Tibial artery (tissue), 4 donors: Measurements from ENCODE around the gene TXNRD2.

ENCODE experiments used
- DNase-seq, 2 donors: peaks; one replicate each; pipeline ENCODE4 v3.0.0-alpha.2; 2019
- H3K27ac ChIP-seq, 2 donors: fragments of 200-600 bp; sonication (generic) in 1 of 2; 1 replicate in 1 of 2; 2 replicates in 1 of 2; pipeline ENCODE4 v1.5.1; 2018 to 2019; ENCODE audit warnings: mild to moderate bottlenecking in 1 of 2
- H3K27me3 ChIP-seq, 2 donors: fragments of 200-600 bp; sonication (generic) in 1 of 2; one replicate each; pipeline versions ENCODE4 v1.5.1 to v1.6.0; 2016 to 2019
- H3K36me3 ChIP-seq, 3 donors: fragments of 200-600 bp; sonication (generic) in 2 of 3; one replicate each; pipeline ENCODE4 v1.5.1; 2016 to 2019; ENCODE audit warnings: mild to moderate bottlenecking in 2 of 3
- H3K4me1 ChIP-seq, 4 donors: fragments of 200-600 bp; sonication (generic) in 2 of 4; 1 replicate in 3 of 4; 2 replicates in 1 of 4; pipeline ENCODE4 v1.5.1; 2016 to 2019
- H3K4me3 ChIP-seq, 2 donors: fragments of 200-600 bp; sonication (generic) in 1 of 2; 1 replicate in 1 of 2; 2 replicates in 1 of 2; pipeline ENCODE4 v1.5.1; 2018 to 2019; ENCODE audit warnings: mild to moderate bottlenecking in 2 of 2
- H3K9me3 ChIP-seq, 3 donors: fragments of 200-600 bp; sonication (generic) in 1 of 3; one replicate each; pipeline ENCODE4 v1.5.1; 2016 to 2019
- intact Hi-C: fragments of 100-400 bp; cut with DNase I; formaldehyde crosslinking; loops from one replicate; pipeline ENCODE4 v1.15.0; 2023; ENCODE audit warnings: low total_unique reads
- TF ChIP-seq, protein P1 (sequence below), 2 experiments: fragments of 200-600 bp in 1 of 2; fragments of 450-650 bp in 1 of 2; IDR thresholded peaks; one replicate each; pipeline ENCODE4 v1.5.1; 2017 to 2019; ENCODE audit warnings: antibody characterized with exemption in 2 of 2, mild to moderate bottlenecking in 1 of 2, moderate library complexity in 1 of 2

Gene TXNRD2

DNA sequence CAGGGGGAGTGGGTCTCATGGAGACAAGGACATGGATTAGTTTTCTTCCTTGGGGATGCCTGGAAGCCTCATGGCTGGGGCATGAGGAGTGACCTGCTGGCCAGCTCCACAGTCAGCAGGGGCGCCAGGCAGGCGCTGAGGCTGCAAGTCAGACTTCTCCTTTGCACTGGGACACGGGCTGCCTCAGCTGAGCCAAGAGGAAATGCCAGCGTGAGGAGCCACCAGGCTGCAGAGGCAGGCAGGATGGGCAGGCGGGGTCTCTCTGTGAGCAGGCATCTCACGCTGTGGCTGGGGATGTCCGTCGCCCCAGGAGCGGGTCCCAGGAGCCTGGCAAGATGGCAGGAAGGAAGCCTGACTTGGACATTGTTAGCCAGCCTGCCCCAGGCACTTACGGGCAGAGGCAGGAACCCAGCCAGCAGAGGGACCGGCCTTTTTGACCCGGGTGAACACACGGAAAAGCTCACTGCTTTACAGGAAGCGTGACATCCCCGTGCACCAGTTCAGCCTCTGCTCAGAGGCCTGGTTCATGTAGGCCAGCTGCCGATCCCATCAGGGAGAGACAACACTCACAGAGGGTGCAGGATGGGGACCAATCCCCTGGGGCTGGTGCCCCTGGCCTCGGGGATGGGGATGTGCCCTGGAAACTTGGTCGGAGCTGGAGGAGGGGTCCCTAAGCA lies 97.1 kb downstream of the TXNRD2 start:
- intact Hi-C loops: no loop called here
- Histone ChIP-seq H3K9me3 (no peaks in the 10 kb centered on the region), H3K27me3 (no peaks in the 10 kb centered on the region), H3K27ac (peak overlapping the region; percentile 47 to 52), H3K4me1 (peaks cover 7 to 30% (median 21%) of the 10 kb centered on the region in 4 donors), H3K36me3 (peaks cover 0 to 7% (median 5%) of the 10 kb centered on the region in 3 donors), H3K4me3 (peak overlapping the region in 1 of 2 donors; percentile 17)
- peak; percentile 79 to 83 for DNase-seq
- TF ChIP-seq, protein P1, sequence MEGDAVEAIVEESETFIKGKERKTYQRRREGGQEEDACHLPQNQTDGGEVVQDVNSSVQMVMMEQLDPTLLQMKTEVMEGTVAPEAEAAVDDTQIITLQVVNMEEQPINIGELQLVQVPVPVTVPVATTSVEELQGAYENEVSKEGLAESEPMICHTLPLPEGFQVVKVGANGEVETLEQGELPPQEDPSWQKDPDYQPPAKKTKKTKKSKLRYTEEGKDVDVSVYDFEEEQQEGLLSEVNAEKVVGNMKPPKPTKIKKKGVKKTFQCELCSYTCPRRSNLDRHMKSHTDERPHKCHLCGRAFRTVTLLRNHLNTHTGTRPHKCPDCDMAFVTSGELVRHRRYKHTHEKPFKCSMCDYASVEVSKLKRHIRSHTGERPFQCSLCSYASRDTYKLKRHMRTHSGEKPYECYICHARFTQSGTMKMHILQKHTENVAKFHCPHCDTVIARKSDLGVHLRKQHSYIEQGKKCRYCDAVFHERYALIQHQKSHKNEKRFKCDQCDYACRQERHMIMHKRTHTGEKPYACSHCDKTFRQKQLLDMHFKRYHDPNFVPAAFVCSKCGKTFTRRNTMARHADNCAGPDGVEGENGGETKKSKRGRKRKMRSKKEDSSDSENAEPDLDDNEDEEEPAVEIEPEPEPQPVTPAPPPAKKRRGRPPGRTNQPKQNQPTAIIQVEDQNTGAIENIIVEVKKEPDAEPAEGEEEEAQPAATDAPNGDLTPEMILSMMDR (IDR thresholded peaks at IDR 0.05): no peak

DNA sequence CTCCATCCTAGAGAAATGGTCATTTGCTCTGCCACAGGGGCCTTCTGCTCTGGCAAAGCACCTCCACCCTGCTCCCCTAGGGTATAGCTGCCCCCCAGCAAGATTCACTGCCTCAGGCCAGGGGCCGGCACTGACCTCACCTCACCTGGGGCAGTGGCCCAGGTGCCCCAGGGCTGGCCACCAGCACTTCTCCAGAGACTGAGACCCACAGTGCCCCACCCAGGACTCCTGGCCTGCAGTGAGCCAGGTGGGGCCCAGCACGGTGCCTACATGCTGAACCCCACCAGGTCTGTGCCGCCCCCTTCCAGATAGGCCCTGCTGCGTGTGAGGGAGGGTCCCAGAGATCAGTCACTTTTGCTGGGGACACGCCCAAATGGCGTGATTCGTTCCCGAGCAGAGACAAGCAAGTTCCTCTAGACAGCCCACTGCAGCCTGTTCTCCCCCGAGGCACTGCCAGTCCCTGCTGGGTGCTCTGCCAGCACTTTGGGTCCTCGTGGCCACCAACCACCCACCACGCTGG lies 97.7 kb downstream of the TXNRD2 start:
- H3K4me3 ChIP-seq: peak overlapping the region in 1 of 2 donors; percentile 17

DNA sequence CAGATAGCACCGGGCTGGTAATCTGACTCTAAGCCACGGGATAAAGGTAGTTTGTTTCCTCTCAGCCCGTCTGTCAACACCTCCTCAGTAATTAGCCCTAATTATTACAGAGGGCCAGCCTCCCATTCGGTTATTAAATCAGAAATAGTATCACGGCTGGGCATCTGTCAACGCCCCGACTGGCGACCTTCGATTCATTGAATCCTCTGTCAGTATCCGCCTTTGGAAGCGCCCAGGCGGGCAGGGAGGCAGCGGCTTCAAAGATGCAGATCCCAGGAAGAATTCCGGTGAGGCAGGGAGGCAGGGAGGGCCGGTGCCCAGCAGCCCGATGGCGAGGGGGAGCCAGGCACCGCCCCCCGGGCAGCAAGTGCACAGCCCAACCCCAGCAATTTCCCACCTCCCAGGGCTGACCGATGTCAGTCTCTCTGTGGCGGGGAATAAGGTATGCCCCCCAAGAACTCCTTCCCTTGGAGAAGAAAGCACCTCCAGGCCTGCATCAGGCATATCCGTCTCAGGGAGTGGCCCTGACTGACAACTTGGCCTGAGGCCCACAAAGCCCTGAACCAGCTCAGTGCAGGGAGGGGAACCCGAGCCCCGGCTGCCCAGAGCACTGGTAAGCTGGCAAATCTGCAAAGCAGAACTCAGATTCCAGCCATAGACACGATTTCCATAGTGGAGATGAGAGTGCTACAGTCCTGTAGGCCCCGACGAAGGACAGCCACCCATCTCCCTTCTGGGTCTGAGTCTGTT lies 98.3 kb downstream of the TXNRD2 start:
- Histone ChIP-seq H3K9me3 (no peaks in the 10 kb centered on the region), H3K4me3 (no peak overlapping the region), H3K27me3 (no peaks in the 10 kb centered on the region), H3K27ac (peak overlapping the region; percentile 47 to 52), H3K36me3 (peaks cover 0 to 6% (median 5%) of the 10 kb centered on the region in 3 donors), H3K4me1 (peaks cover 7 to 24% (median 21%) of the 10 kb centered on the region in 4 donors)
- no peak for DNase-seq
- intact Hi-C loops: no loop called here
- TF ChIP-seq, protein P1 (IDR thresholded peaks at IDR 0.05): no peak

More for the DNA sequence above, 97.7 kb downstream of the TXNRD2 start:
- H3K36me3 ChIP-seq: peaks cover 0 to 6% (median 5%) of the 10 kb centered on the region in 3 donors
- intact Hi-C loops: no loop called here
- H3K27ac ChIP-seq: peak overlapping the region; percentile 47 to 52
- H3K9me3 ChIP-seq: no peaks in the 10 kb centered on the region
- H3K4me1 ChIP-seq: peaks cover 7 to 30% (median 21%) of the 10 kb centered on the region in 4 donors
- H3K27me3 ChIP-seq: no peaks in the 10 kb centered on the region
- TF ChIP-seq, protein P1 (IDR thresholded peaks at IDR 0.05): no peak
- no peak for DNase-seq

DNA sequence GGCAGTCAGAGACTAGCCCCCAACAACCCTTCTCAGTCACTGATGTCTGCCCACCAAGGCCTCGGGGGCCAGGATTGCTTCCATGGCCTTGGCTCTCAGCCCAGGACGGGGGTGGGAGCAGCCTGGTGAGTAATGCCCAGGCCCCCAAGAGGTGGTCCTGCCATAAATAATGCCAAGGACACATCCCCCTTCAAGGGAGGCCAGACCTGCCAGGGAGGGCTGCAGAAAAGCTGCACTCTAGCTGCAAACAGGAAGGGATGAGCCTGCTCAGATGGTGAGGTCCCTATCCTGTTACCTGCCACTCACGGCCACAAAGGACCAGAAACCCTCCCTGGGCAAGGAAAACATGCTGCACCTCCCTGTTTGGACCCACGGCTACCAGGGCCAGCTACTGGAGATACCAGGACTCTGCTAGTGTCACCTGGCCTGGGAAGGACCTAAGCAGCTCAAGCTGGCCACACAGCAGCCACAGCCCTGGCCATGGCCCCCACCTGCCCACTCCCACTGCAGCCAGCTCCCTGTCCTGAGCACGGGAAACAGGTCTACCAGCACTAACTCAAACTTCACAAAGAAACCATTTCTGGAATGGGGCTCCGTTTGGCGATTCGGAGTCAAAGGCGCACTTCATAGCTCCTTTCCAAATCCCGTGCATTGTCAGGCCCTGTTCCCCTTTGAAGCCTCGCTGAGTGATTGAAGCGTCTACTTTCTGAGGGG lies 99.1 kb downstream of the TXNRD2 start:
- Histone ChIP-seq H3K4me3 (no peak overlapping the region), H3K9me3 (no peaks in the 10 kb centered on the region), H3K27me3 (no peaks in the 10 kb centered on the region), H3K27ac (no peak overlapping the region), H3K4me1 (peaks cover 7 to 23% (median 20%) of the 10 kb centered on the region in 4 donors), H3K36me3 (peaks cover 0 to 6% (median 5%) of the 10 kb centered on the region in 3 donors)
- no peak for DNase-seq
- TF ChIP-seq, protein P1 (IDR thresholded peaks at IDR 0.05): no peak
- intact Hi-C loops: no loop called here

DNA sequence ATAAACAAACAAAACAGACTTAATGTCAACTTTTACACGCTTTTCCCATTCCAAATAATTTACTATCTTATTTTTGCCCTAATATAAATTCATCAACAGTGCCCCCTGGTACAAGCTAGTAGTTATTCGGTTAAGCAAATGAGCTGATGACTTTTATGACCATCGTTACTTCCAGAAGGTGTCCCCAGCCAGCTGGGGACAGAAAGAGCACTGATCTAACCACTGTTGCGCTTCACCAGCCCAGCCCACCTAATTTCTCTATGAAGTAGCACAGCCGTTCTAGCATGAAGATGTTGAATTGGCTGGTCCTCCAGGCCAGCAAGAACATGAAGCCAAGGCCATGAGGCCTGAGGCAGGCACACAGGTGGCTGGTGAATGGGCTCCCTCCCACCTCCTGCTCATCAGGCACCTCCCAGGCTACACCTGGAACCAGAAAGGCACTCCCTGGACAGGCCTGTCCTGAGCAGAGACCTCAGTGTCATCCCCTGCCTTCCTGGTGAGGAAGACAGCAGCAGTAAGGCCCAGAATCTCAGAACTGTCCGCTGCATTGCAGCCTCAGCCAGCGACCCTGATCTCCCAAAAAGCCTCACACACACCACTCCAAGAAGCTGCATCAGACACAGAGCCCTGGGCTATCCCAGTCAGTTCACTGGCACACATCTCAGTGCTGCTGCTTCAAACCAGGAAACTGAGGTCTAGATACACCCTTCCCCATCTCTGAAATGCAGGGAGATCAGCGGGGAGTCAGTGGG lies 99.8 kb downstream of the TXNRD2 start:
- no peaks in the 10 kb centered on the region for H3K9me3 ChIP-seq
- no peak for DNase-seq
- H3K4me1 ChIP-seq: peaks cover 7 to 23% (median 20%) of the 10 kb centered on the region in 4 donors
- TF ChIP-seq, protein P1 (IDR thresholded peaks at IDR 0.05): no peak
- intact Hi-C loops: no loop called here
- no peaks in the 10 kb centered on the region for H3K27me3 ChIP-seq
- H3K36me3 ChIP-seq: peaks cover 0 to 2% (median under 1%) of the 10 kb centered on the region in 3 donors
- H3K27ac ChIP-seq: no peak overlapping the region
- H3K4me3 ChIP-seq: no peak overlapping the region
